Measurements from ENCODE around the gene SDR42E2.
"Not testable (repeated sequence)": the region's sequence is repeated elsewhere in the genome, so short reads cannot be mapped to it uniquely, and the experiment has no call there.

SDR42E2 gene

DNA sequence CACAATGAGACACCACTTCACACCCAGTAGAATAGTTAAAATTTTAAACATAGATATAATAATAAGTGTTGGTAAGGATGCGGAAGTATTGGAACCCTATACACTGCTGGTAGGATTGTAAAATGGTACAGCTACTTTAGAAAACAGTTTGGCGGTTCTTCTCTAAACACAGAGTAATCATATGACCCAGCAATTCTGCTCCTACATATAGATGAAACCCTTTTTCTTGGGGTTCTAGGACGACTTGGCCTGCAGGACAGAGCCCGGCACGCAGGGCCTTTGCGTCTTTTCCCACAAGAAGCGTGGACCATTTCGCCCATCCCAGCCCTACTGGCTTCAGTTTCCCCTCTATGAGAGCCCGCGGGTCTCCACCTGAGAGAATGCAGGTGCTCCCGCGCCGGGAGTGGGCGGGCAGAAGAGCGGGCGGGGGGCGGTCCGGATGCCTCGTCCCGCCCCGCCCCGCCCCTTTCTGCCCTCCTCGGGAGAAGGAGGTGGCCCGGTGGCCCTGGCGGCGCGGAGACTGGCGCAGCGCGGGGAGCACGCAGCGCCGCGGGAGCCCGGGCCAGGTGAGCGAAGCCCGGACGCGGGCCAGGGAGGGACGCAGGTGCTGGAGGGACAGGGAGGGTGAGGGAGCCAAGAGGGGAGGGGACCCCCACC lies at the start of gene SDR42E2:
Gene SDR42E2 (plus strand): TSS at position 508 of the 657 bp plus-strand sequence. CDS start 3,077 bp downstream, outside the sequence.
- peak in 1 of 2 donors; percentile 10 for DNase-seq (ENCODE audit: low read depth in 2 of 2, low spot score in 1 of 2)

DNA sequence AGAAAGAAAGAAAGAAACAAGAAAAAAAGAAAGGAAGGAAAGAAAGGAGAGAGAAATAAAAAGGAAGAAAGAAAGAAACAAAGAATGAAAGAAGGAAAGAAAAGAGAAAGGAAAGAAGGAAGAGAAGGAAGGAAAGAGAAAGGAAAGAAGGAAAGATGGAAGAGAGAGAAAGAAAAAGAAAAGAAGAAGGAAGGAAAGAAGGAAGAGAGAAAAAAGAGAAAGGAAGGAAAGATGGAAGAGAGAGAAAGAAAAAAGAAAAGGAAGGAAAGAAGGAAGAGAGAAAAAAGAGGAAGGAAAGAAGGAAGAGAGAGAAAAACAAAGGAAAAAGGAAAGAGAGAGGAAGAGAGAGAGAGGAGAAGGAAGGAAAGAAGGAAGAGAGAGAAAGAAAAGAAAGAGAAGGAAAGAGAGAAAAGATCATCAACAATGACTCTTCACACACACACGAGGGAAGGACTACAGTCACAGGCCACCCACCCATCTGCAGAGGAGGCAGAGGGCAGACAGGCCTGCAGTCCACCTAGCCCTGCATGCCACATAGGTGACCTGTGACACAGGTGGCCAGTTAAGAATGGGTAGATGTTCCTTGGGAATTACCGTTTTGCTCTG lies 46.1 kb upstream of the SDR42E2 start:
- no peak for DNase-seq (ENCODE audit: low read depth in 2 of 2, low spot score in 1 of 2)

DNA sequence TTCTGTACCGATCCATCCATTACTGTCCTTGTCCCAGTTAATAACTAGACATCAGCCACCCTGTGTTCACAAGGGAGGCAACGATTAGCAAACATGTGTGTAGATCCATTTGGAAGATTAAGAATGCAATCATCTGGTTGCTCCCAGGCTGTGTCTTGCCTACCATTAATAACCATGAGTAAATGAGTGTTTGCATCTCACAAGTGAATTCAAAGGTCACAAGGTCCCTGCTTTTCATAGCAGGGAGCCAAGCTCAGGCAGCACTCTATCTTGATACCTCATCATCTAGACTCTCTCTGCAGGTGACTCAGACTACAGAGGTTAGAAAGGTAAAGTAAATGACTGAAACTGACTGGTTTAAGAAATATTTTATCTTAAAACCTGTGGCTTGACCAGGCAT lies 44.7 kb upstream of the SDR42E2 start:
- DNase-seq (ENCODE audit: low read depth in 2 of 2, low spot score in 1 of 2), result no peak

DNA sequence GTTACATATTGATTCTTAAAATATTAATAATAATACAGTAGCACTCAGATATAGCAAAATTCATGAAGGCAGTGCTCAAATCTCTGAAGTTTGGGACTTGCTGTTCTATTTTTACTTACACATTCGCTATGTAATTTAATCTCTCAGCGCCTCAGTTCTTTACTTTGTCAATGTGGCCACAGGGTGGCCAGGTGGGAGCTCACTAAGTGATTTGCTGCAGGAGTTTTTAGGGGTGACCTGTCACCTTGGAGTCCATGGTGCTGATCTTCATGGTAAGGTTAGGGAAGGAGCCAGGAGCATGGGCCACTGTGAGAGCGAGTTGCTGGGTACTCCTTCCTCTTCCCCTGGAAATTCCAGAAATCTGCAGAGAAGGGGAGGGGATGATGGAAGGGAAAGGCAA lies 41.9 kb upstream of the SDR42E2 start:
- no peak for DNase-seq (ENCODE audit: low read depth in 2 of 2, low spot score in 1 of 2)

DNA sequence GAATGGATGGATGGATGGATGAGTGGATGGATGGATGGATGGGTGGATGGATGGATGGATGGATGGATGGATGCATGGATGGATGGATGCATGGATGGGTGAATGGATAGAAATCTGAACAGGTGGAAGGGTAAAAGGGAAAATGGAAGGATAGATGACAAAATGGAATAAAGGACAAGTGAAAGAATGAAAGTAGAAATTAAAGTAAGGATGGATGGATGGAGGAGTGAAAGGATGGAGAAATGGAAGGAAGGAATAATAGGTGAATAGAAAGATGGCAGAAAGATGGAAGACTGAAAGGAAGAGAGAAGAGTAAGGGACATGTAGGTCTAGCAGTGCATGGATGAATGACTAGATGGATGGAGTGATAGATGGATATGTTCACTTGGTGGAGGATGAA lies 40.1 kb upstream of the SDR42E2 start:
- no peak for DNase-seq (ENCODE audit: low read depth in 2 of 2, low spot score in 1 of 2)

DNA sequence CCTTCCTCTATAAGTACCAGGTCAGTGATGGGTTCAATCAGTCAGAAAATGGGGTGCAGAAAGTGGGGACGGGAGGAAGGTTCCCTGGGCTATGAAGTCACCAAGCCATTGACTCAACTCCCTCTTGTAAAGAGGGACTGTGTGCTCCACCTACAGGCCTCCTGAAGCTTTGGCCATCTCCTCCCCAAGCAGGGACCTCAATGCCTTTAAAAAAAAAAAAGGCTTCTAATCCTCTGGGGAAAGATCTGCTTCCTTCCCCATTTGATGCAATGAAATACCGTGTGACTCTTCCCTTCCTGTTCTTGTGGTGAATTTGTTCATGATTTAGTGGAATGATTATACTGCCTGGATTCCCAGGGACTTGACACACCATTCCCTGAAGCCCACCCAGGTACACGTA lies 39.2 kb upstream of the SDR42E2 start:
- no peak for DNase-seq (ENCODE audit: low read depth in 2 of 2, low spot score in 1 of 2)

DNA sequence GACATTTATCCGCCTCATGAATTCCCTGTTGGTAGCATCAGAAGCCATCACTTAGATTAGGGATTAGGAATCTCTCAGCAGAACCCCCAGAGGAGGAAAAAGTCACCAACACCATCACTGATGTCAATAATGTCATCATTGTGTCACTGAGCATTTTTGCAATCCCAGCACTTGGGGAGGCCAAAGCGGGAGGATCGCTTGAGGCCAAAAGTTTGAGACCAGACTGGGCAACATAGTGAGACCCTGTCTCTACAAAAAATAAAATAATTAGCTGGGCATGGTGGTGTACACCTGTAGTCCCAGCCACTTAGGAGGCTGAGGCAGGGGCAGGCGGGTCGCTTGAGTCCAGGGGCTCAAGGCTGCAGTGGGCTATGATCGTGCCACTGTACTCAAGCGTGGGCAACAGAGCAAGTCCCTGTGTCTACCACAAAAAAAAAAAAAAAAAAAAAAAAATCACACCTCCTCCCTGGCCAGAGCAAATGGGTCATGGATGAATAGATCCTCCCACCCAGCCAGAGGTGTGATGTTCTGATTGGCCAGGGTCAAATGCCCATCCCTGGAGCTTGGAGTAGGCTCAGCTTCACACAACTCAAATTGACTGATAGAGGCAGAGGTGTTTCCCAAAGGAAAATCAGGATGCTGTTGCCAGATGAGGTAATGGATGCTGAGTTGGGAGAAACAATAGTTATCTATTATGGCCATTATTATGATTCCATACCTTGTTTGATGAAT lies 38.4 kb upstream of the SDR42E2 start:
- DNase-seq (ENCODE audit: low read depth in 2 of 2, low spot score in 1 of 2), result no peak

DNA sequence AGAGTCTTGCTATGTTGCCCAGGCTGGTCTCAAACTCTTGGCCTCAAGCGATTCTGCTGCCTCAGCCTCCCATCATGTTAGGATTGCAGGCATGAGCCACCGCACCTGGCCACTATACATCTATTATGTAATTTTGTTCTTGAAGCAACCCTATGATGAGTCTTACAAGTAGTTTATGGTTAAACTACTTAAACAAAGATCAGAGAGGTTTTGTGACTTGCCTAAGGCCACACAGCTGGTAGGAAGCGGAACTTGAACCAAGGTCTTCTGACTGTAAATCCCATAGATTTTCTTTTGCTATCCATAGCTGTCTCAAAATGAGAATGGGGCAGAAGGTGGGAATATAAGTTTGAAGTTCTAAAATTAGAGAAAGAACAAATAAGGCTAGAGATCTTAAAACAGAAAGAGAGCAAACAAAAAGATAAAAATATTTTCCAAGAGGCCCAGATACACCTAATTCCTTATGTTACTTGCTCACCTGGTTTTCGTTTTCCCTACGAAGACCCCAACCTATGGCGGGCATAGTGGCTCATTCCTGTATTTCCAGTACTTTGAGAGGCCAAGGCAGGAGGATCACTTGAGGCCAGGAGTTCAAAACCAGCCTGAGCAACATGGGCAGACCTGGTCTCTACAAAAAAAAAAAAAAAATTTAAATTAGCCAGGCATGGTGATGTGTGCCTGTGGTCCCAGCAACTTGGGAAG lies 37.6 kb upstream of the SDR42E2 start:
- DNase-seq (ENCODE audit: low read depth in 2 of 2, low spot score in 1 of 2), result no peak

DNA sequence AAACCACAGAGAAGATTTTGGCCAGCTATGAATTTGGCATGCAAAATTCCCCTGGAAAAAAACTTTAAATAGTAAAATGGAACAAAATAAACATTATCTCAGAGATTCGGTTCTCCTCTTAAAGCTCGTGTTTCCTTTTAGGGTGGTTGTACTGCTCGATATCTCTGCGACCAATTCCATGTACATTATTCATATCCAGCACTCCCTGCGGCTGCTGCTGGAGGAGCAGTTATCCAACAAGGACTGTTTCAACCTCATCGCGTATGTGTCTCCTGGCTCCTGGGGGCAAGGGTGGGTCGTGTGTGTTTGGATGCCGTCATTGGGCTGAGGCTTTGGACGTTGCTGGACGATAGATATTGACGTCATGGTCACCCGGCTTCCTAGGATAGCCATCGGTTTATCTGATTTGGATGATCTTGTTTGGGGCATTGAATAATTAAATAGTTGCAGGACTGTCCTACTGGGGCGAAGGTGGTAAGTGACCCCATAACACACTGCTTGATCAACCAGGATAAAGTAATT lies 36.2 kb upstream of the SDR42E2 start:
- DNase-seq (ENCODE audit: low read depth in 2 of 2, low spot score in 1 of 2), result no peak

DNA sequence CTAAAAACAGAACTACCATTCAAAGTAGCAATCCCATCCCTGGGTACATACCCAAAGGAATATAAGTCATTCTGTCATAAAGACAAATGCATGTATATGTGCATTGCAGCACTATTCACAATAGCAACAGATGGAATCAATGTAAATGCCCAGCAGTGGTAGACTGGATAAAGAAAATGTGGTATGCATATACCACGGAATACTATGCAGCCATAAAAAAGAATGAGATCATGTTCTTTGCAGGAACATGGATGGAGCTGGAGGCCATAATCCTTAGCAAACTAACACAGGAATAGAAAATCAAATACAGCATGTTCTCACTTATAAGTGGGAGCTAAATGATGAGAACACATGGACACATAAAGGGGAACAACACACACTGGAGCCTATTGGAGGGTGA lies 33.8 kb upstream of the SDR42E2 start:
- not testable (repeated sequence) for DNase-seq (ENCODE audit: low read depth in 2 of 2, low spot score in 1 of 2)

DNA sequence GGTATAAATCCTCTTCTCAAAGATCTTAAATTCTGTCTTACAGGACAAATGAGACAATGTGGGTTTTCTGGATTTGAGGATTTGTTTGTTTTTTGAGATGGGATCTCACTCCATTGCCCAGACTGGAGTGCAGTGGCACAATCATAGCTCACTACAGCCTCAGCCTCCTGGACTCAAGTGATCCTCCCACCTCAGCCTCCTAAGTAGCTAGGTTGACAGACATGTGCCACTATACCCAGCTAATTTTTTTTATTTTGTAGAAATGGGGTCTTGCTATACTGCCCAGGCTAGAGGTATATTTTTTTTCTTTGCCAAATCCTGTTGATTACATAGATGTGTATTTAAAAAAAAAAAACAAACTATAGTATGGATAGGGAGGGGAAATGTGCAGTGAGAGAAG lies 31.8 kb upstream of the SDR42E2 start:
- DNase-seq (ENCODE audit: low read depth in 2 of 2, low spot score in 1 of 2), result no peak

DNA sequence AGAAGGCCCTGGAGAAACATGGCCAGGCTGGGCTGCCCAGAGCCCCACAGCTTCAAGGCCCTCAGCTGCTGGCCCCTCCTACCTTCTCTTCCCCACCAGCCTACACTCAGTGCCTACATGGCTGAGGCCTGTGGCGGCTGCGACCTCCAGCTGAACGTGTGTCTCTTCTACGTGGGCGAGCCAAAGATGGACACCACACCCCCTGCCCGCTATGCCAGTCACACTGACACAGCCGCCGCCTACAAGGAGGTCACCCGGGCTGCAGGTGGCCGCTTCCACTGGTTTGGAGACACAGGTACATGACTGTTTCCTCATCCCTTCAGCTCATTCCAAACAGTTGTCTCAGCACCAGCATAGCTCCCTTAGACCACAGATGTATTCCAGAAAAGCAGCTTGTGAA lies 29.5 kb upstream of the SDR42E2 start:
- DNase-seq (ENCODE audit: low read depth in 2 of 2, low spot score in 1 of 2), result no peak

DNA sequence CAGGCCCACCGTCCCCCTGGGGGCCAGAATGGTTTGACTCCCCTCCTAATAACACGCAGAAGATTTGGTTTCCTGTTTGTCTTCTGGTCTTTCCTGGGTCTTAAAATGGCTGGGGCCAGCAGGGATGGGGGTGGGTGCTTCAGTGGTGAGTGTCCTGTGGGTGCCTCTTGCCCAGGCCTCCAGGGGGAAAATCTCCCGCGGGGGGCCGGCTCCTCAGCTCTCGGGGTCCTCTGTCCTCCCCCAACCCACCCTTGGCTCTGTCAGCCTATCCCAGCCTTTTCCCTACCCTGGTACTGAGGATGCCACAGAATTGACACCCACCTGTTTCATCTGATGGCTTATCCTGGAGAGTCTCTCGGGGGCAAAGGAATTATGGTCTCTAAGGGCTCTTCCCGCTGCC lies 23.8 kb upstream of the SDR42E2 start:
- no peak for DNase-seq (ENCODE audit: low read depth in 2 of 2, low spot score in 1 of 2)

DNA sequence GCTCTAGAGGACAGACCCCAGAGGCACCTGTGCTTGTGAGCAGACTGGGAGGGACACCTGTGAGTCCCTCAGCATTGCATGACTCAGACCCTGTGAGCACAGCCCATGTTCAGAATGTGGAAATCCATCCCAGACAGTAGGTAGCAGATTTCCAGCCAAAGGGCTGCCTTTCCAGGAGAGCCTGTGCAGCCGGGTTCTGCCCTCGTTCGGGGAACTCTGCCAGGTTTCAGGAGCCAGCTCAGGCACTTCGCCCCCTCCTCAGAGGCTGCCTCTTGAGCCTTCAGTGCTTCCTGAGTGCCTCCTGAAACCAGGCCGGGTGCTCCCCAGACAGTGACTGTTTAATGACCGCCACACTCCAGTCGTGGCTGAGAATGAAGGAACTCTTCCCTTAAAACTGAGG lies 23.3 kb upstream of the SDR42E2 start:
- DNase-seq (ENCODE audit: low read depth in 2 of 2, low spot score in 1 of 2), result no peak

DNA sequence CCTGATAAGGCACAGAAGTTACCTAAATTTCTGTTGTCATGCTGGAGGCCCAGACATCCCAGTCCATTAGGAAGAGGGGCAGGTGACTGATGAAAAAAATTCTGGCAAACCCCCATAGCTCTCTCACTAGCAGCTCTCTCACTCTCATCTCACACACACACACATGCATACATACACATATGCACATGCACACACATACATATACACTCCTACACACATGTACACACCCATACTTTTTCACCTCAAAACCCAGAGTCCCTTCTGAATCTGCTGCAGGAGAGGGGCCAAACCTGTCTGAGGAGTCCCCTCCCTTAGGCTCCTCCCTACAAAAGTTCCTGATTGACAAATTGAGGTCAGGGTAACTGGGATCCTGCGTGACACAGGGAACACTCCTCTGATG lies 22.6 kb upstream of the SDR42E2 start:
- no peak for DNase-seq (ENCODE audit: low read depth in 2 of 2, low spot score in 1 of 2)

DNA sequence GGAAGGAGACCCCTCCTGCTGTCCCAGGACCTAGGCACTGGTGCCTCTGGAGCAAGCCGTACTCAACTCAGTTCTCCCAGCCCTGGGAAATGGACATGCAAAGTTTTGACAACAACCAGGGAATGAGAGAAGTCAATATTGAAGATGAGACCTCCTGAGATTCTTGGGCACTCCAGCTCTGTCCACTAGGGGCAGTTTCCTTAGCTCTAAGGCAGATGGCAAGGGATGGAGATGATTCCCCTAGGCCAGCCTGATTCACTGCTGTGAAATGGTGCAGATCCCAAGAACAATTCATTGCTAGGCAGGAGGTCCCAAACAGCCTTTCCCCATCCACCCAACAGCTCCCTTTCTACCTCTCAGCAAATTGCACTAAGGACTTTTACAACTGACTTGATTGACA lies 20.5 kb upstream of the SDR42E2 start:
- DNase-seq (ENCODE audit: low read depth in 2 of 2, low spot score in 1 of 2), result no peak

DNA sequence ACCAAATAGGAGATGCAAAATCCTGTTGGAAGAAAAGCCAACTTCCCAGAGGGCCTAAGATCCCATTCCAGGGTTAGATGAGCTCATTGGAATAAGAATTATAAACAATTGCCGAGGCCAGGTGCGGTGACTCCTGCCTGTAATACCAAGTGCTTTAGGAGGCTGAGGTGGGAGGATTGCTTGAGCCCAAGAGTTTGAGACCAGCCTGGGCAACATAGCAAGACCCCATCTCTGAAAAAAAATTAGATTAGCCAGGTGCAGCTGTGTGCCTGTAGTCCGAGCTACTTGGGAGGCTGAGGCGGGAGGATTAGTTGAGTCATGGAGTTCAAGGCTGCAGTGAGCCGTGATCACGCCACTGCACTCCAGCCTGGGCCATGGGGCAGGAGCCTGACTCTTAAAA lies 17.8 kb upstream of the SDR42E2 start:
- no peak for DNase-seq (ENCODE audit: low read depth in 2 of 2, low spot score in 1 of 2)

DNA sequence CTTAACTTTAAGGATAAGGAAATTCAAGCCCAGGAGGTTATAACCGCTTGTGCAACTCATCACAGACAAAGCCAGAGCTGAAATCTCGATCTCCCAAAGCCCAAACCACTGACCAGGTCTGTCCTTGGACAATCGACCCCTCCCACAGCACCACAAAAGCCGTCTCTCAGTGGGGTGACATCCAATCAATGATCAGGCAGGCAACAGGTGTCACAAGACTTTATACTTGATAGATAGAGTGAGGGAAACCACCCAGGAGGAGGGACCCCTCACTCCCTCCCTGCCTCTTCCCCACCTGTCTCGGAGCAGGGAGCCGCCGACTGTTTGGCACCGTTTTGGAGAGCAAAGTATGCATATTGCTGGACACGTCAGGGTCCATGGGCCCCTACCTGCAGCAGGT lies 14.5 kb upstream of the SDR42E2 start:
- DNase-seq (ENCODE audit: low read depth in 2 of 2, low spot score in 1 of 2), result no peak

DNA sequence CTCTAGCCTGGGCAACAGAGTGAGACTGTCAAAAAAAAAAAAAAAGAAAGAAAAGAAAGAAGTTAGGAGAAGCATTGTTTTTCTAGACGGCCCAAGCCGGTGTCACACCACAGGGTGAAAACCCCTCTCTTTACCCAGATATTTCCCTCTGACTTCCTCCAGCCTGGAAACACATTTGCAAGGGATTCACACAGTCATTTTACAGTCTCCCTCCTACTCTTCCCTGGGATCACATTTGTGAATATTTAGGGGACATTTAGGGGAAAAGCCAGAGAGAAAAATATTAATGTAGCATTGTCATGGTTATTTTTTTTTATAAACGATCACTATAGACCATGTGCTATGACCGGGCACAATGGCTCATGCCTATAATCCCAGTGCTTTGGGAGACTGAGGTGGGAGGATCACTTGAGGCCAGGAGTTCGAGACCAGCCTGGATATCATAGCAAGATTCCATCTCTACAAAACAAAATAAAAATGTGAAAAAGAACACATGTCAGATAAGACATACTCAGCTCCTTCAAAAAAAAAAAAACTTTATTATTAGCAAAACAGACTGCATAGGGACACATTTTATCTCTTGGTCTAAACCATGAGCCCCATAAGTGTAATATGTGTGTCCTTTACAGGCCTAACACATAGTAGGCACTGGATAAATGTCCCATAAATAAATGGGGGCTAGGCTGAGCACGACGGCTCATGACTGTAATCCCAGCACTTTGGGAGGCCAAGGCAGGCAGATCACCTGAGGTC lies 10.9 kb upstream of the SDR42E2 start:
- DNase-seq (ENCODE audit: low read depth in 2 of 2, low spot score in 1 of 2), result no peak

DNA sequence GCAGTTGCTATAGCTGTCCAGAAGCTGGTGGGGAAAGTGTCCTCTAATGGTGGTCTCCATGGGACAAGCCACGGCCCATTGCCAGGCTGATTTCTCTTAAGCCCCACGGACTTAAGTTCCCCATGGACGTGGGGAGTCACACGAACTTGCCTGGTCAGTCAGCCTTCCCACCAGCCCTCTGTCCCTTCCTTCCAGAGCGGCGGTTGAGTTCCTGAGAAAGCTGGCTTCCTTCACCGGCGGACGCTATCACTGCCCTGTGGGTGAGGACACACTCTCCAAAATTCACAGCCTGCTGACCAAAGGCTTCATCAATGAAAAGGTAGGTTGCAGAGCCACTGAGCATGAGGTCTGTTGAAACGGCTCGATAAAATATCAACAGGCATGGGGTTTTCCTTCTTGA lies 10.0 kb upstream of the SDR42E2 start:
- no peak for DNase-seq (ENCODE audit: low read depth in 2 of 2, low spot score in 1 of 2)

DNA sequence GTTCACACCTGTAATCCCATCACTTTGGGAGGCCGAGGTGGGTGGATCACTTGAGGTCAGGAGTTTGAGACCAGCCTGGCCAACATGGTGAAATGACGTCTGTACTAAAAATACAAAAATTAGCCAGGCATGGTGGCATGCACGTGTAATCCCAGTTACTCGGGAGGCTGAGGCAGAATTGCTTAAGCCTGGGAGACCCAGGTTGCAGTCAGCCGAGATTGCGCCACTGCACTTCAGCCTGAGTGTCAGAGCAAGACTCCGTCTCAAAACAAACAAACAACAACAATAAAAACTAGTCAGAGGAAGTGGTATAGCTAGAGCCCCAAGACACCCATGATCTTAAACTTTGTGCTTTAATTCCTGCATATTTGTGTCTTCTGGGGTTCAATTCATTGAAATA lies 9.2 kb upstream of the SDR42E2 start:
- DNase-seq (ENCODE audit: low read depth in 2 of 2, low spot score in 1 of 2), result not testable (repeated sequence)

All from stimulated activated CD8-positive, alpha-beta memory T cell treated with anti-CD3 and anti-CD28 coated beads, Interleukin-4, amount 100 ng/mL, for 4 hours (primary cell).